GM12878 (cell line): ENCODE data around the gene LCORL. TPM values are rescaled to one million over a fixed set of nuclear protein-coding genes. Genes with fewer than 3 reads are reported as not detected.
"Not testable (repeated sequence)": the region's sequence is repeated elsewhere in the genome, so short reads cannot be mapped to it uniquely, and the experiment has no call there.

Experiments
- ATAC-seq: fragments of 200-7000 bp; cut with Tn5 transposase; 3 replicates; pipeline ENCODE4 v1.9.1; 2020; ENCODE audit warnings: mild to moderate bottlenecking, moderate library complexity
- BruUV-seq: library from RNA; stranded (reverse); fragments of 400-500 nt; replicated peaks from 2 replicates; lab custom pipeline; 2021; lab: Mats Ljungman, UMichigan
- CTCF ChIA-PET: fragments of 300-600 bp; sonication (Branson Sonifier 250); formaldehyde crosslinking; extraction: SDS; loops from one replicate; lab custom pipeline; 2021; ENCODE audit warnings: inconsistent platforms; lab: Yijun Ruan, JAX
- POLR2A ChIA-PET: fragments of 350-600 bp; formaldehyde crosslinking; extraction: SDS; loops from one replicate; lab custom pipeline; 2021; ENCODE audit warnings: inconsistent platforms; lab: Charles Lee
- RAD21 ChIA-PET: fragments of 300-600 bp; sonication (Branson Sonifier 250); formaldehyde crosslinking; loops from one replicate; lab custom pipeline; 2023; ENCODE audit warnings: antibody characterized with exemption; ENCODE audit not compliant: unreplicated experiment; lab: Charles Lee
- SMC1A ChIA-PET: fragments of 300-600 bp; sonication (Branson Sonifier 250); formaldehyde crosslinking; loops from one replicate; lab custom pipeline; 2023; ENCODE audit not compliant: unreplicated experiment, uncharacterized antibody; lab: Charles Lee
- DNase-seq: peaks from one replicate; pipeline ENCODE4 v3.0.0-alpha.2; 2011; ENCODE audit warnings: low read depth, low spot score
- FAIRE-seq: peaks from 3 replicates; lab custom pipeline; 2011; peaks lifted over from hg19 to GRCh38; lab: Jason Lieb, UNC
- H2AFZ ChIP-seq: 2 replicates; pipeline ENCODE4 v1.6.0; 2011; ENCODE audit warnings: low read depth, low read length, control low read depth; ENCODE audit not compliant: control insufficient read depth
- H3K27ac ChIP-seq: 2 replicates; pipeline ENCODE4 v1.5.1; 2011; ENCODE audit warnings: control low read depth; ENCODE audit not compliant: control insufficient read depth, insufficient read depth
- H3K27me3 ChIP-seq, 2 experiments: replicated peaks in 1 of 2; 2 replicates each; pipeline versions ENCODE4 v1.6.0 to v1.6.1; 2011; ENCODE audit warnings: low read length in 1 of 2; ENCODE audit not compliant: control insufficient read depth in 2 of 2, insufficient read depth in 2 of 2
- H3K36me3 ChIP-seq, 2 experiments: 2 replicates each; pipeline ENCODE4 v1.5.1; 2011; ENCODE audit warnings: low read length in 1 of 2; ENCODE audit not compliant: control insufficient read depth in 2 of 2, insufficient read depth in 2 of 2
- H3K4me1 ChIP-seq: 2 replicates; pipeline ENCODE4 v1.6.1; 2011; ENCODE audit warnings: mild to moderate bottlenecking, low read length, moderate library complexity, mixed read lengths; ENCODE audit not compliant: control insufficient read depth, insufficient read depth
- H3K4me2 ChIP-seq: 2 replicates; pipeline ENCODE4 v1.6.0; 2011; ENCODE audit warnings: control low read depth; ENCODE audit not compliant: control insufficient read depth, insufficient read depth
- H3K4me3 ChIP-seq: fragments of 200-600 bp; sonication (generic); 2 replicates; pipeline ENCODE4 v1.5.1; 2016
- H3K79me2 ChIP-seq: 2 replicates; pipeline ENCODE4 v1.6.0; 2011; ENCODE audit warnings: low read length; ENCODE audit not compliant: control insufficient read depth, insufficient read depth
- H3K9ac ChIP-seq: 2 replicates; pipeline ENCODE4 v1.8.0; 2011; ENCODE audit warnings: low read length, control low read depth, mixed read lengths; ENCODE audit not compliant: control insufficient read depth, insufficient read depth
- H3K9me3 ChIP-seq: replicated peaks from 3 replicates; pipeline ENCODE4 v1.5.1; 2011; ENCODE audit warnings: mild to moderate bottlenecking, low read length; ENCODE audit not compliant: control insufficient read depth, insufficient read depth
- H4K20me1 ChIP-seq: 2 replicates; pipeline ENCODE4 v1.6.0; 2011; ENCODE audit not compliant: control insufficient read depth, insufficient read depth
- CREB1 ChIP-seq: IDR thresholded peaks from 2 replicates; pipeline ENCODE4 v1.6.1; 2012; ENCODE audit warnings: low read depth, mild to moderate bottlenecking, inconsistent platforms
- EGR1 ChIP-seq, 2 experiments: IDR thresholded peaks; 1 replicate in 1 of 2; 2 replicates in 1 of 2; pipeline ENCODE4 v1.6.1; 2011 to 2012; ENCODE audit warnings: low read depth in 2 of 2, low read length in 2 of 2, borderline replicate concordance in 1 of 2, mild to moderate bottlenecking in 1 of 2, moderate library complexity in 1 of 2
- GATAD2B ChIP-seq: fragments of 450-650 bp; conservative IDR thresholded peaks from 2 replicates; pipeline ENCODE4 v1.6.1; 2017; ENCODE audit warnings: low read depth, mild to moderate bottlenecking, moderate library complexity
- MEF2B ChIP-seq: fragments of 450-650 bp; IDR thresholded peaks from 2 replicates; pipeline ENCODE4 v1.6.1; 2018; ENCODE audit warnings: mild to moderate bottlenecking, moderate library complexity; ENCODE audit not compliant: partially characterized antibody, poor library complexity, severe bottlenecking
- MYB ChIP-seq: fragments of 150-350 bp; IDR thresholded peaks from 2 replicates; pipeline ENCODE4 v1.6.1; 2014; ENCODE audit warnings: mild to moderate bottlenecking, low read depth, low read length, borderline replicate concordance
- PKNOX1 ChIP-seq: fragments of 450-650 bp; IDR thresholded peaks from 2 replicates; pipeline ENCODE4 v1.6.1; 2016; ENCODE audit warnings: mild to moderate bottlenecking
- WGBS: methylation state at CpG from one replicate; pipeline ENCODE4 v1.1.6; 2016; ENCODE audit warnings: low lambda C conversion rate; ENCODE audit not compliant: insufficient replicate concordance, insufficient coverage; ENCODE audit errors: missing lambda C conversion rate; 5-methylcytosine and 5-hydroxymethylcytosine counted together
- in situ Hi-C: fragments of 300-500 bp; cut with MboI; formaldehyde crosslinking; loops from 9 replicates; pipeline ENCODE4 v1.14.3; 2018; ENCODE audit warnings: mixed read lengths
- intact Hi-C: fragments of 100-400 bp; cut with micrococcal nuclease; formaldehyde crosslinking; loops from one replicate; pipeline ENCODE4 v1.14.2; 2022; ENCODE audit not compliant: unreplicated experiment
- polyA plus RNA-seq, 11 experiments: library from polyadenylated mRNA; depleted of rRNA in 4 of 11; unstranded in 6 of 11; stranded (reverse) in 5 of 11; fragments of >200 nt; fragmentation: Nextera tagmentation in 4 of 11; fragmentation: Illumina TruSeq in 1 of 11; extraction: Ambion mirVana in 4 of 11; extraction: Trizol in 1 of 11; gene quantifications; 1 replicate in 1 of 11; 2 replicates in 10 of 11; pipeline versions ENCODE4 v1.2.1 to v1.2.3, GENCODE V29; 2011 to 2016; ENCODE audit warnings: inconsistent platforms in 2 of 11, missing spikeins in 2 of 11, low read depth in 1 of 11
- total RNA-seq, 4 experiments: library from RNA; depleted of rRNA in 3 of 4; stranded (reverse); fragments of >200 nt in 3 of 4; fragmentation: Illumina TruSeq in 1 of 4; extraction: Trizol in 1 of 4; gene quantifications; 2 replicates each; pipeline versions ENCODE4 v1.2.1 to v1.2.3, GENCODE V29; 2013 to 2021
- TF ChIP-seq, protein P1 (sequence below): fragments of 450-650 bp; conservative IDR thresholded peaks from 2 replicates; pipeline ENCODE4 v1.6.1; 2017; ENCODE audit warnings: mild to moderate bottlenecking, moderate library complexity
- TF ChIP-seq, protein P2 (sequence below): IDR thresholded peaks from 2 replicates; pipeline ENCODE4 v1.6.1; 2011; ENCODE audit warnings: low read depth, mild to moderate bottlenecking, low read length, moderate library complexity, borderline replicate concordance; ENCODE audit errors: extremely low read depth
- TF ChIP-seq, protein P3 (sequence below): IDR thresholded peaks from 2 replicates; pipeline ENCODE4 v1.6.1; 2012; ENCODE audit warnings: low read depth, low read length, improper control_type of control experiment
- TF ChIP-seq, protein P4 (sequence below): IDR thresholded peaks from 2 replicates; pipeline ENCODE4 v1.6.1; 2012; ENCODE audit warnings: low read depth, low read length, improper control_type of control experiment

The LCORL gene
- total and polyA plus RNA-seq, 10 of the 15 experiments (the other 5 are each of a cell fraction or from before 2014, with no cell fraction given), result 2.2 to 9.8 (median 5.9) TPM

DNA sequence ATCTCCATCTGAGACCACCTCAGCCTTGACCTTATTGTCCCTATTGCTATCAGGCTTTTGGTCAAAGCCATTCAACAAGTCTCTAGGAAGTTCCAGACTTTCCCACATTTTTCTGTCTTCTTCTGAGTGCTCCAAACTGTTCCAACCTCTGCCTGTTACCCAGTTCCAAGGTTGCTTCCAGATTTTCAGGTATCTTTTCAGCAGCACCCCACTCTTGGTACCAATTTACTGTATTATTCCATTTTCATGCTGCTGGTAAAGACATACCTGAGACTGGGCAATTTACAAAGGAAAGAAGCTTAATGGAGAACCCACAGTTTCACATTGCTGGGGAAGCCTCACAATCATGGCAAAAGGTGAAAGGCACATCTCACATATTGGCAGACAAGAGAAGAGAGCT is 159.6 kb downstream of the LCORL start:
- H3K27me3 ChIP-seq, H3K4me1 ChIP-seq, H3K36me3 ChIP-seq, SMC1A ChIA-PET, ATAC-seq, CTCF ChIA-PET, H4K20me1 ChIP-seq, H2AFZ ChIP-seq, H3K4me2 ChIP-seq, in situ Hi-C loops, H3K9ac ChIP-seq, RAD21 ChIA-PET, H3K4me3 ChIP-seq, H3K9me3 ChIP-seq, H3K27ac ChIP-seq, intact Hi-C loops, POLR2A ChIA-PET, BruUV-seq, FAIRE-seq, DNase-seq, H3K79me2 ChIP-seq: not testable (repeated sequence)

GRCh38 chr4:17859793-17860406 is 161.7 kb downstream of the LCORL start:
- ATAC-seq (no peak), FAIRE-seq (no peak), DNase-seq (no peak)
- H2AFZ ChIP-seq, result no peak overlapping the region
- H3K9ac ChIP-seq, result no peak overlapping the region
- CTCF ChIA-PET, result no interaction called here
- no peak overlapping the region for H3K27ac ChIP-seq
- intact Hi-C loops, result no loop called here
- no peaks in the 10 kb centered on the region for H4K20me1 ChIP-seq
- SMC1A ChIA-PET, result no interaction called here
- H3K4me3 ChIP-seq, result no peak overlapping the region
- H3K27me3 ChIP-seq, result no peaks in the 10 kb centered on the region
- RAD21 ChIA-PET, result no interaction called here
- no peak overlapping the region for H3K4me2 ChIP-seq
- WGBS, result 99% methylated on average over 5 of the region's 5 CpGs
- H3K79me2 ChIP-seq, result no peaks in the 10 kb centered on the region
- in situ Hi-C loops, result no loop called here
- H3K4me1 ChIP-seq, result no peaks in the 10 kb centered on the region
- H3K36me3 ChIP-seq, result no peaks in the 10 kb centered on the region
- BruUV-seq, result no TSS peak
- H3K9me3 ChIP-seq, result no peaks in the 10 kb centered on the region; the same call in 2 of the 3 replicates
- POLR2A ChIA-PET, result no interaction called here
- no peak for TF ChIP-seq PKNOX1
- TF ChIP-seq, protein P1, sequence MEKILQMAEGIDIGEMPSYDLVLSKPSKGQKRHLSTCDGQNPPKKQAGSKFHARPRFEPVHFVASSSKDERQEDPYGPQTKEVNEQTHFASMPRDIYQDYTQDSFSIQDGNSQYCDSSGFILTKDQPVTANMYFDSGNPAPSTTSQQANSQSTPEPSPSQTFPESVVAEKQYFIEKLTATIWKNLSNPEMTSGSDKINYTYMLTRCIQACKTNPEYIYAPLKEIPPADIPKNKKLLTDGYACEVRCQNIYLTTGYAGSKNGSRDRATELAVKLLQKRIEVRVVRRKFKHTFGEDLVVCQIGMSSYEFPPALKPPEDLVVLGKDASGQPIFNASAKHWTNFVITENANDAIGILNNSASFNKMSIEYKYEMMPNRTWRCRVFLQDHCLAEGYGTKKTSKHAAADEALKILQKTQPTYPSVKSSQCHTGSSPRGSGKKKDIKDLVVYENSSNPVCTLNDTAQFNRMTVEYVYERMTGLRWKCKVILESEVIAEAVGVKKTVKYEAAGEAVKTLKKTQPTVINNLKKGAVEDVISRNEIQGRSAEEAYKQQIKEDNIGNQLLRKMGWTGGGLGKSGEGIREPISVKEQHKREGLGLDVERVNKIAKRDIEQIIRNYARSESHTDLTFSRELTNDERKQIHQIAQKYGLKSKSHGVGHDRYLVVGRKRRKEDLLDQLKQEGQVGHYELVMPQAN, result no peak
- TF ChIP-seq CREB1, result no peak
- no peak for TF ChIP-seq GATAD2B
- no peak for TF ChIP-seq EGR1 (IDR thresholded peaks at IDR 0.05; ENCODE audit: borderline replicate concordance in 1 of 2, low read depth in 2 of 2, low read length in 2 of 2)
- no peak for TF ChIP-seq MYB
- TF ChIP-seq, protein P2, sequence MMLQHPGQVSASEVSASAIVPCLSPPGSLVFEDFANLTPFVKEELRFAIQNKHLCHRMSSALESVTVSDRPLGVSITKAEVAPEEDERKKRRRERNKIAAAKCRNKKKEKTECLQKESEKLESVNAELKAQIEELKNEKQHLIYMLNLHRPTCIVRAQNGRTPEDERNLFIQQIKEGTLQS, result no peak
- TF ChIP-seq, protein P3, sequence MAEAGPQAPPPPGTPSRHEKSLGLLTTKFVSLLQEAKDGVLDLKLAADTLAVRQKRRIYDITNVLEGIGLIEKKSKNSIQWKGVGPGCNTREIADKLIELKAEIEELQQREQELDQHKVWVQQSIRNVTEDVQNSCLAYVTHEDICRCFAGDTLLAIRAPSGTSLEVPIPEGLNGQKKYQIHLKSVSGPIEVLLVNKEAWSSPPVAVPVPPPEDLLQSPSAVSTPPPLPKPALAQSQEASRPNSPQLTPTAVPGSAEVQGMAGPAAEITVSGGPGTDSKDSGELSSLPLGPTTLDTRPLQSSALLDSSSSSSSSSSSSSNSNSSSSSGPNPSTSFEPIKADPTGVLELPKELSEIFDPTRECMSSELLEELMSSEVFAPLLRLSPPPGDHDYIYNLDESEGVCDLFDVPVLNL, result no peak
- TF ChIP-seq MEF2B, result no peak
- TF ChIP-seq, protein P4, sequence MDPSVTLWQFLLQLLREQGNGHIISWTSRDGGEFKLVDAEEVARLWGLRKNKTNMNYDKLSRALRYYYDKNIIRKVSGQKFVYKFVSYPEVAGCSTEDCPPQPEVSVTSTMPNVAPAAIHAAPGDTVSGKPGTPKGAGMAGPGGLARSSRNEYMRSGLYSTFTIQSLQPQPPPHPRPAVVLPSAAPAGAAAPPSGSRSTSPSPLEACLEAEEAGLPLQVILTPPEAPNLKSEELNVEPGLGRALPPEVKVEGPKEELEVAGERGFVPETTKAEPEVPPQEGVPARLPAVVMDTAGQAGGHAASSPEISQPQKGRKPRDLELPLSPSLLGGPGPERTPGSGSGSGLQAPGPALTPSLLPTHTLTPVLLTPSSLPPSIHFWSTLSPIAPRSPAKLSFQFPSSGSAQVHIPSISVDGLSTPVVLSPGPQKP, result no peak
